Naive thymus-derived CD4-positive, alpha-beta T cell (primary cell): ENCODE data around the gene PCDHB7. TPM values are rescaled to one million over a fixed set of nuclear protein-coding genes. Genes with fewer than 3 reads are reported as not detected.

Experiments used
- polyA plus RNA-seq, 2 donors: library from polyadenylated mRNA; unstranded; fragments of 300-500 nt; fragmentation: Illumina TruSeq; gene quantifications; one replicate each; pipeline ENCODE4 v1.2.3, GENCODE V29; 2021
- total RNA-seq, 6 experiments: library from RNA in 5 of 6; stranded (reverse) in 5 of 6; gene quantifications; 1 replicate in 5 of 6; 2 replicates in 1 of 6; pipeline ENCODE4 v1.2.3 and lab custom pipeline; 2021 to 2026

PCDHB7 gene
- total and polyA plus RNA-seq, 7 experiments from 2014 or later = not detected

Other genes starting within 250 kb of the PCDHB7 start
Only the 30 nearest of the 37 such genes appear.
- not detected for gene PCDHAC2, start 206.2 kb upstream of the PCDHB7 start, total RNA-seq
- not detected for gene PCDHAC2, start 206.2 kb upstream of the PCDHB7 start, polyA plus RNA-seq
- gene PCDHB1, start 121.3 kb upstream of the PCDHB7 start, total RNA-seq = not detected
- not detected for gene PCDHB1, start 121.3 kb upstream of the PCDHB7 start, polyA plus RNA-seq
- gene PCDHB2, start 78.0 kb upstream of the PCDHB7 start, total RNA-seq = under 1 TPM in 4 of 5 experiments, not detected in 1; 0.34 to 0.97 (median 0.72) TPM
- not detected for gene PCDHB2, start 78.0 kb upstream of the PCDHB7 start, polyA plus RNA-seq
- gene PCDHB3, start 72.2 kb upstream of the PCDHB7 start, total RNA-seq = not detected
- gene PCDHB3, start 72.2 kb upstream of the PCDHB7 start, polyA plus RNA-seq = not detected
- under 1 TPM in 1 of 5 experiments, not detected in 4; 0.19 TPM for gene PCDHB4, start 50.8 kb upstream of the PCDHB7 start, total RNA-seq
- gene PCDHB4, start 50.8 kb upstream of the PCDHB7 start, polyA plus RNA-seq = not detected
- under 1 TPM in 4 of 5 experiments, not detected in 1; 0.11 to 0.41 (median 0.33) TPM for gene PCDHB5, start 37.4 kb upstream of the PCDHB7 start, total RNA-seq
- gene PCDHB5, start 37.4 kb upstream of the PCDHB7 start, polyA plus RNA-seq = not detected
- not detected for gene PCDHB6, start 22.6 kb upstream of the PCDHB7 start, total RNA-seq
- not detected for gene PCDHB6, start 22.6 kb upstream of the PCDHB7 start, polyA plus RNA-seq
- gene PCDHB8, start 5.1 kb downstream of the PCDHB7 start, total RNA-seq = not detected
- not detected for gene PCDHB8, start 5.1 kb downstream of the PCDHB7 start, polyA plus RNA-seq
- under 1 TPM in 1 of 5 experiments, not detected in 4; 0.08 TPM for gene PCDHB16, start 9.7 kb downstream of the PCDHB7 start, total RNA-seq
- not detected for gene PCDHB16, start 9.7 kb downstream of the PCDHB7 start, polyA plus RNA-seq
- 1 to 10 TPM in 1 of 5 experiments, not detected in 4; 1.2 TPM for gene PCDHB9, start 14.5 kb downstream of the PCDHB7 start, total RNA-seq
- not detected for gene PCDHB9, start 14.5 kb downstream of the PCDHB7 start, polyA plus RNA-seq
- under 1 TPM in 1 of 5 experiments, not detected in 4; 0.12 TPM for gene PCDHB10, start 19.7 kb downstream of the PCDHB7 start, total RNA-seq
- gene PCDHB10, start 19.7 kb downstream of the PCDHB7 start, polyA plus RNA-seq = not detected
- gene PCDHB11, start 27.0 kb downstream of the PCDHB7 start, total RNA-seq = not detected
- gene PCDHB11, start 27.0 kb downstream of the PCDHB7 start, polyA plus RNA-seq = not detected
- not detected for gene PCDHB12, start 36.1 kb downstream of the PCDHB7 start, total RNA-seq
- not detected for gene PCDHB12, start 36.1 kb downstream of the PCDHB7 start, polyA plus RNA-seq
- under 1 TPM in 1 of 5 experiments, not detected in 4; 0.08 TPM for gene PCDHB13, start 41.3 kb downstream of the PCDHB7 start, total RNA-seq
- gene PCDHB13, start 41.3 kb downstream of the PCDHB7 start, polyA plus RNA-seq = not detected
- gene PCDHB14, start 50.7 kb downstream of the PCDHB7 start, total RNA-seq = not detected
- gene PCDHB14, start 50.7 kb downstream of the PCDHB7 start, polyA plus RNA-seq = not detected
- gene PCDHB15, start 72.8 kb downstream of the PCDHB7 start, total RNA-seq = under 1 TPM in 1 of 5 experiments, not detected in 4; 0.24 TPM
- gene PCDHB15, start 72.8 kb downstream of the PCDHB7 start, polyA plus RNA-seq = not detected
- 1 to 10 TPM in 1 of 5 experiments, under 1 TPM in 4; 0.27 to 1.1 (median 0.41) TPM for gene SLC25A2, start 131.4 kb downstream of the PCDHB7 start, total RNA-seq
- under 1 TPM in 1 of 2 donors, not detected in 1; 0.34 TPM for gene SLC25A2, start 131.4 kb downstream of the PCDHB7 start, polyA plus RNA-seq
- 100 to 1,000 TPM in 2 of 5 experiments, 10 to 100 TPM in 3; 64.5 to 115 (median 84.9) TPM for gene TAF7, start 148.1 kb downstream of the PCDHB7 start, total RNA-seq
- 100 to 1,000 TPM; 240 to 242 TPM for gene TAF7, start 148.1 kb downstream of the PCDHB7 start, polyA plus RNA-seq
- under 1 TPM; 0.08 to 0.54 (median 0.17) TPM for gene PCDHGA1, start 157.9 kb downstream of the PCDHB7 start, total RNA-seq
- gene PCDHGA1, start 157.9 kb downstream of the PCDHB7 start, polyA plus RNA-seq = not detected
- under 1 TPM in 4 of 5 experiments, not detected in 1; 0.10 to 0.15 (median 0.11) TPM for gene PCDHGA2, start 166.1 kb downstream of the PCDHB7 start, total RNA-seq
- gene PCDHGA2, start 166.1 kb downstream of the PCDHB7 start, polyA plus RNA-seq = not detected
- gene PCDHGA3, start 171.2 kb downstream of the PCDHB7 start, total RNA-seq = under 1 TPM in 1 of 5 experiments, not detected in 4; 0.24 TPM
- not detected for gene PCDHGA3, start 171.2 kb downstream of the PCDHB7 start, polyA plus RNA-seq
- gene PCDHGB1, start 177.5 kb downstream of the PCDHB7 start, total RNA-seq = under 1 TPM in 1 of 5 experiments, not detected in 4; 0.24 TPM
- not detected for gene PCDHGB1, start 177.5 kb downstream of the PCDHB7 start, polyA plus RNA-seq
- under 1 TPM in 4 of 5 experiments, not detected in 1; 0.11 to 0.63 (median 0.18) TPM for gene PCDHGA4, start 182.4 kb downstream of the PCDHB7 start, total RNA-seq
- gene PCDHGA4, start 182.4 kb downstream of the PCDHB7 start, polyA plus RNA-seq = under 1 TPM in 1 of 2 donors, not detected in 1; 0.20 TPM
- gene PCDHGB2, start 187.3 kb downstream of the PCDHB7 start, total RNA-seq = 1 to 10 TPM in 1 of 5 experiments, under 1 TPM in 3, not detected in 1; 0.24 to 1.3 (median 0.36) TPM
- gene PCDHGB2, start 187.3 kb downstream of the PCDHB7 start, polyA plus RNA-seq = not detected
- under 1 TPM; 0.11 to 0.34 (median 0.24) TPM for gene PCDHGA5, start 191.5 kb downstream of the PCDHB7 start, total RNA-seq
- gene PCDHGA5, start 191.5 kb downstream of the PCDHB7 start, polyA plus RNA-seq = not detected
- gene PCDHGB3, start 197.6 kb downstream of the PCDHB7 start, total RNA-seq = under 1 TPM; 0.24 to 0.59 (median 0.43) TPM
- under 1 TPM in 1 of 2 donors, not detected in 1; 0.13 TPM for gene PCDHGB3, start 197.6 kb downstream of the PCDHB7 start, polyA plus RNA-seq
- gene PCDHGA6, start 201.2 kb downstream of the PCDHB7 start, total RNA-seq = under 1 TPM; 0.24 to 0.70 (median 0.35) TPM
- not detected for gene PCDHGA6, start 201.2 kb downstream of the PCDHB7 start, polyA plus RNA-seq
- gene PCDHGA7, start 210.1 kb downstream of the PCDHB7 start, total RNA-seq = under 1 TPM in 4 of 5 experiments, not detected in 1; 0.13 to 0.30 (median 0.19) TPM
- not detected for gene PCDHGA7, start 210.1 kb downstream of the PCDHB7 start, polyA plus RNA-seq
- gene PCDHGB4, start 215.1 kb downstream of the PCDHB7 start, total RNA-seq = under 1 TPM in 4 of 5 experiments, not detected in 1; 0.08 to 0.27 (median 0.24) TPM
- gene PCDHGB4, start 215.1 kb downstream of the PCDHB7 start, polyA plus RNA-seq = not detected
- gene PCDHGA8, start 220.0 kb downstream of the PCDHB7 start, total RNA-seq = under 1 TPM; 0.08 to 0.17 (median 0.13) TPM
- not detected for gene PCDHGA8, start 220.0 kb downstream of the PCDHB7 start, polyA plus RNA-seq